ENCODE measurements around the gene PSEN2.

Gene PSEN2

DNA sequence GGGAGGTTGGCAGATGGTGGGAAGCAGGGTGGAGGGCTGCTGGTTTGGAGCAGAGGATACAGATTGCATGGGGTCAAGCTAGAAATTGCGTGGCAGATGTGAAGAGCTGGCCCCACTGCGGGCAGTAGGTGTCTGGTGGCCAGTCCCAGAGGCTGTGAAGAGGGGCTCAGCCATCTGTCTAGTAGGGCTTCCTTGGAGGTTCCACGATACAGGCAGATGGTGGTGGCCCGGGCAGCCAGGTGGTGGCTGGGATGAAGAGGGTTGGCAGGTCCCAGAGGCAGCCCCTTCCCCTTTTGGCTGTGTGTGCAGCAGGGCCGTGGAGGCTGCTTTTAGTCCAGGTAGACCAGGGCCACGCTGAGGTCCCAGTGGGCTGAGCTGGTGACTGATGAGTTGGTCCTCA, 16.6 kb downstream of the PSEN2 start:
- DNase-seq = no peak

DNA sequence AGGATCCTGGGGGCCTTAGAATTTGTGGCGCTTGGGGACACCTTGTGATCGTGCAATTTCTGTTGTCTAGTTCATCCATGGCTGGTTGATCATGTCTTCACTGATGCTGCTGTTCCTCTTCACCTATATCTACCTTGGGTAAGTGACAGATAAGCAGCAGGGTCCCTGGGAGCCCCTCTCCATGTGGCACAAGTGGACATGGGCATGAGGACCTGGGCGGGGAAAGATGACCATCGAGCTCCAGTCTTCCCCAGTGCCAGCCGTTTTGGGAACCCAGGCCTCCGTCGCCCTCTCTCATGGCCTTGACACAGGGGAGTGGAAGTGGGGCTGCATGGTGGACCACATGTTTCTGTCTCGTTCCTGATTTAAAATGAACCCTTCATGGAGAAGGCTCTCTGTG, 17.6 kb downstream of the PSEN2 start:
- DNase-seq = no peak

DNA sequence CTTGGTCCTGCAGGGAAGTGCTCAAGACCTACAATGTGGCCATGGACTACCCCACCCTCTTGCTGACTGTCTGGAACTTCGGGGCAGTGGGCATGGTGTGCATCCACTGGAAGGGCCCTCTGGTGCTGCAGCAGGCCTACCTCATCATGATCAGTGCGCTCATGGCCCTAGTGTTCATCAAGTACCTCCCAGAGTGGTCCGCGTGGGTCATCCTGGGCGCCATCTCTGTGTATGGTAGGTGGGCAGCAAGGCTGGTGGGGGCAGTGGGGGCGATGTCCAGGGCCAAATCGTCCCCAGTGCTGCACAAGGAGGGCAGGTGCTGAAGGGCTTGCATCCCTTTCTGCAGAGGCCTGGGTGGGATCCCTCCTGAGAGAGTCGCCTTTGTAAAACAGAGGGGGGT, 18.4 kb downstream of the PSEN2 start:
- DNase-seq = no peak

DNA sequence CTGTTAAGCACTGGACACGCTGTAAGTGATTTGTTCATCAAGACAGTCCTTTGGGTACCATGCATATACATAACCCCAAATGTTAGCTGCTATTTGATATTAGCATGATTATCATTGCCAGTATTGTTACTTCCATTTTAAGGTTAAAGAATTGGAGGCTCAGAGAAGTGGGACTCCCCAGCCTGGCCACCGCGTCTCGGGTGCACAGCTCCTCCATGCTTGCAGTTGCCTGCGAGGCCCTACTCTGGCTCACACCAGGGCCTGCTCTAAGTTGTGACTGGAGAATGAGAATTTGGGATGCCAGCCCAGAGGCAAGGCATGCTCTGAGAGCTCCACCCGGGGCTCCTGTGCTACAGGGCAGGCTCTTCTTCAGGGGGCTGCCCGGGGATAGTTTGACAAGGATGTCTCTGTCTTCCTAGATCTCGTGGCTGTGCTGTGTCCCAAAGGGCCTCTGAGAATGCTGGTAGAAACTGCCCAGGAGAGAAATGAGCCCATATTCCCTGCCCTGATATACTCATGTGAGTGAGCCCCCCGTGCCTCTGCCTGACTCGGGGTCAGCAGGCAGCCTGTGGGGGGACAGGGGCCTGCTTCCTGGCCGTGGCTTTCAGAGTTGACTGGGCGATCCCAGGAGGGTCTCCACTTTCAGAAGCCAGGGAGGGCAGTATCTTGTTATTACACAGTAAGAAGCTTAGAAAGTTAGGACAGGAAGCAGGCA, 19.4 kb downstream of the PSEN2 start:
- no peak for DNase-seq

DNA sequence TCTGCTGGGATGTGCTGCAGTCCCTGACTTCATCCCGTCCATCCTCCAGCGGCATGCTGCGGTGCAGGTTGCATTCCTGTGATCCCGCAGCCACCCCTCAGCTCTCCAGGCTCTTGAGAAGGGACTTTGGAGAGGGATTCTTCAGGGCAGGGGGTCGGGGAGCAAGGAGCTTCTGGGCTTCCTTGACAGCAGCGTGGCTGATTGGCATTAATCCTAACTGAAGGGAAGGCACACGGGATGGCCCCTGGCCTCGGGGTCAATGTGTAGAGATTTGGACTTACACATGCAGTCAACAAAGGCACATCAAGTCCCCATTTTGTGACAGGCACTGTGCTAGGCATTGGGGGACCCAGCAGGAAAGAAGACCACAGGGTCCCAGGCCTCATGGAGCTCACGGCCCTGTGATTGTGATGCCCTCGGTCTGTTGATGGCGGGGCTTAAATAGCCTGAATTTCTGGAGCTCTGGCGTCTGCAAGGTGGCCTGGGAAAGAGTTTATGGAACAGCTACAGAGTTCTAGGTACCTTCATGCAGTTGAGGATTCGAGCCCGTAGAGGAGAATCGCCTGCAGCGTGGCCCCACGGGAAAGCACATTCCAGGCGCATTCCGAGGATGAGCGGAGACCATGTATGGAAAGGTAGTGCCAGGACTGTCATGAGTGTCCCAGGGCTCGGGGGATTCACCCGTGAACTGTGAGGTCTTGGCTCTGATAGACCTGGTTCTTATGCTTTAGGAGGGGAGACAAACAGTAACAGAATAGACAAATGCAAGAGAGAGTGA, 20.1 kb downstream of the PSEN2 start:
- no peak for DNase-seq

DNA sequence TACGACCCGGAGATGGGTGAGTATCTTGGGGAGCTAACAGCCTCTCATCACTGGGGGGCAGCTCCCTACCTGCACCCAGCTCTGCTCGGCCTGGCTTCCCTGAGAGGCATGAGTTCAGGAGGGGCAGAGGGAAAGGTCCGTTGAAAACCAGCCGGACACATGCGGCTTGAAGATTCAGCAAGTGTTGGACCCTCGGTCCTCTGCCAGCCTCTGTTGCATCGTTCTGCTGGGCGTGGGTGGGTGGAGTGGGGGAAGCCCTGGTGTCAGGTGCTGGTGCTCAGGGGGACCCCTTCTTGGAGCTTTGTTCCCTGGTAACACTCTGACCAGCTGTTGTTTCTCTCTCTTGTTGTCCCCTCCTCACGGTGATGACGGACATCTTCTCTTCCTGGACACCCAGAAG, 20.9 kb downstream of the PSEN2 start:
- no peak for DNase-seq

DNA sequence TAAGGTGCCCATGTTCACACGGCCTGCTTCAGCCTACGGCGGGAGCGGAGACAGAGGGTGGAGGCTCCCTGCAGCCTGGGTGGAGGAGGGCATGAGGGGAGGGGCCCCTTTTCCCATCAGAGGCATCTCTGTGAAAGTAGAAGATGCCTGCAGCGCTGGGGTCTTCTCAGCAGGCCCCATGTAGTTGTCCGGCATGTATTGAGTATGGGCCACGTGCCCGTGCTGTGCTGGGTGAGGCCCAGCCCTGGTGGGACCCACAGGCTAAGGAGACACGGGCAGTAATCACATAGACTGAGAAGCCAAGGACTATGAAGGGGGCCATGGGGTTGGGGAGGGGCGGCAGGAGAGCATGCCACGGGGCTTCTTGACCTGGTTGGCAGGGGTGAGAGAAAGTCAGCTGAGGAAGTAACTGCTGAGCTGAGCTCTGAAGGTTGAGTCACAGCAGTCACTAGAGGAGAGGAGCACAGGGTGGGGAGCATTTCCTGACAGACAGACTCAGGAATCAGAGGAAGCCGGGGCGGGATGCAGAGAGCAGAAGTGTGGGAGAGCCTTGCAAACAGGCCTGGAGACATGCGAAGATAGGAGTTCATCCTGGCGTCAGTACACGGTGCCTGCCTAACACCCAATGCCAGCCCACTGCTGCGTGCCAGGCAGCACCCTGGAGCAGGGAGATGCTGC, 21.6 kb downstream of the PSEN2 start:
- DNase-seq = no peak

DNA sequence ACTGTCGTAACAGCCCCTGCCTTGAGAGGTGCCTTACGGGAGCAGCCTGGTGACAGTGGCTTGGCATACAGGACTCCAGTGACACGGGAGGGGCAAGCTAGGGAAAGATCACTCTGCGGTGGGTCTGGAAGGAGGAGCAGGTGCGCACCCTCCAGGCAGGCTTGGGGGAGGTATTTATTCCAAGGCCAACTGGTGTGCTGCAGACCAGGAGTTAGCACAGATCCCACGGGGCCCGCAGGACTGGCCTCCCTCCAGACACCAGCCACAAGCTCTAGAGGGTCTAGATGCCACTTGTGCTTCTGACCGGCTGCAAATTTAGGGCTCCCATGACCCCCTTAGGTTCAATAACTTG, 22.1 kb downstream of the PSEN2 start:
- DNase-seq = no peak

DNA sequence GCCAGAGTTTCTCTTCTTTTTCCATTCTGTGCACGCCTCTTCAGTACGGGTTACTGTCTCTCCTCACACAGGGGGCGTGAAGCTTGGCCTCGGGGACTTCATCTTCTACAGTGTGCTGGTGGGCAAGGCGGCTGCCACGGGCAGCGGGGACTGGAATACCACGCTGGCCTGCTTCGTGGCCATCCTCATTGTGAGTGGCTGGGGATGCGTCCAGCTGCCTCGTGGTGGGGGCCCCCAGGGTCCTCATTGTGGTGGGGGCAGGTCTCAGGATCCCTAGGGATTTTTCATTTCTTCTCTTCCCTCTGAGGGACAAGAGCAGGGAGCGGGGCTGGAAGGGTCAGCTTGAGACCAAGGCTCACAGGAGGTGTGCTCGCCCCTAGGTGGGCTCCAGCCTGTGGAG, 23.5 kb downstream of the PSEN2 start:
- no peak for DNase-seq

DNA sequence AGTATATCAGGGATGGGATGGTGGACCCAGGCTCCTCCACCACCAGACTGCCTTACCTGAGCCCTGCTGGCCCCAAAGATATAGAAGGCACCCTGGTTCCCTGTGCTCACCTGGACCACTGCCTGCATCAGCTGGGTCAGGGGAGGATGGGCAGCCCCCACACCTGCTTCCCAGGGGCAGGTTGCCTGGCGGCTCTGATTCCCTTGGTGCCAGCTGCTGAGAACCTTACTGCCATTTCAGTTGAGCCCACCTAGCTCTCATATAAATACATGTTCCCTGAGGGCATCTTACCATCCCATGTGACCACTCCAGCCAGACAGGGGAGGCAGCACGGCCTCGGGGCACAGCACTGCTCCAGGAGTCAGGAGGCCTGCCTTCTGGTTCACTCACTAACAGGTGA, 24.4 kb downstream of the PSEN2 start:
- no peak for DNase-seq

DNA sequence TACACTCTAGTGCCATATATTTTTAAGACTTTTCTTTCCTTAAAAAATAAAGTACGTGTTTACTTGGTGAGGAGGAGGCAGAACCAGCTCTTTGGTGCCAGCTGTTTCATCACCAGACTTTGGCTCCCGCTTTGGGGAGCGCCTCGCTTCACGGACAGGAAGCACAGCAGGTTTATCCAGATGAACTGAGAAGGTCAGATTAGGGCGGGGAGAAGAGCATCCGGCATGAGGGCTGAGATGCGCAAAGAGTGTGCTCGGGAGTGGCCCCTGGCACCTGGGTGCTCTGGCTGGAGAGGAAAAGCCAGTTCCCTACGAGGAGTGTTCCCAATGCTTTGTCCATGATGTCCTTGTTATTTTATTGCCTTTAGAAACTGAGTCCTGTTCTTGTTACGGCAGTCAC, 25.2 kb downstream of the PSEN2 start:
- no peak for DNase-seq

DNA sequence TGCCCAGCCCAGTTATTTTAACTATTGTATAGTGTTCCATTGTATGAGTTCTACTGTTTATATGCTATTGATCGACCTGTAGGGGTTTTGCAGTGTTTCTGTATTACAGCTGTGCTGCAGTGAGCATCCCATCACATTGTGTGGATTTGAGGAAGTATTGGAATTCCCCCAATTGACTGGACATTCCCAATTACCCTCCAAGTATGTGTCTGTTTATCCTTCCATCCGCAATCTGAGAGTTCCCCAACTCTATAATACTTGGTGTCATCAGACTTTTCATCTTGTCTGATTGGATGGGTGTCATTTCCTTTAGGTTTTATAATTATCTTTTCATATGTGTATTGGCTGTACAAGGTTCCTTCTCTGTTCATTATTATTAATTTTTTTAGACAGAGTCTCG, 27.8 kb downstream of the PSEN2 start:
- DNase-seq = no peak

DNA sequence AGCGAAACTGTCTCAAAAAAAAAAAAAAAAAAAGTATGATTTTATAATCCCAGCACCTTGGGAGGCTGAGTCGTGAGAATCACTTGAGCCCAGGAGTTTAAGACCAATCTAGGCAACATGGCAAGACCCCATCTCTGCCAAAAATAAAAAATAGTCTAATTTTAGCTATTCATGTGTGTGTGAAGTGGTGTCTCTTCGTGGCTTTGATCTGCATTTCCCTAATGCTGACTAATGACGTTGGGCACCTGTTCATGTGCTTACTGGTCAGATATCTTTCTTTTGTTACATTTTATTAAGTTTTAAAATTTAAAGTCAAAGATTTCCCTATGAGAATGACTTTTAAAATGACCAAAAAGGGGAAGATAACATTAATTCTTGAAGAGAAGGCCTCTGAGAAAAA, 31.0 kb downstream of the PSEN2 start:
- DNase-seq = no peak

DNA sequence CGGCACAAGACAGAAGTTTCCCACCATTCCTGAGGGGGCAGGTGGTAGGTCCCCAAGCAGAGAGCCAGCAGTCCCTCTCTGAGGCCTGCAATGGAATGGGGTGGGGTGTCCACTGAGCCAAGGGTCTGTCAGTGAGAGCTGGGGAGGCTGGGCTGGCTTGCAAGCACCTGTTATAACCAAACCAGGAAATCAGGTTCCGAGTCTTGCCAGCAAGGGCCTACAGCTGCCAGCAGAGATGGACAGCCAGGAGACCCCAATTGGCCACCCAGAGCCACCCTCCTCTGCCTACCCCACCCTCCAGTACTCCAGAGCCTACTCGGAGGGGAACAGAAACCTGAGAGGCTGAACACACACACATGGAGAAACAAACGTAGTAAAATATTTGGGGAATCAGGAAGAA, 32.2 kb downstream of the PSEN2 start:
- DNase-seq = no peak

DNA sequence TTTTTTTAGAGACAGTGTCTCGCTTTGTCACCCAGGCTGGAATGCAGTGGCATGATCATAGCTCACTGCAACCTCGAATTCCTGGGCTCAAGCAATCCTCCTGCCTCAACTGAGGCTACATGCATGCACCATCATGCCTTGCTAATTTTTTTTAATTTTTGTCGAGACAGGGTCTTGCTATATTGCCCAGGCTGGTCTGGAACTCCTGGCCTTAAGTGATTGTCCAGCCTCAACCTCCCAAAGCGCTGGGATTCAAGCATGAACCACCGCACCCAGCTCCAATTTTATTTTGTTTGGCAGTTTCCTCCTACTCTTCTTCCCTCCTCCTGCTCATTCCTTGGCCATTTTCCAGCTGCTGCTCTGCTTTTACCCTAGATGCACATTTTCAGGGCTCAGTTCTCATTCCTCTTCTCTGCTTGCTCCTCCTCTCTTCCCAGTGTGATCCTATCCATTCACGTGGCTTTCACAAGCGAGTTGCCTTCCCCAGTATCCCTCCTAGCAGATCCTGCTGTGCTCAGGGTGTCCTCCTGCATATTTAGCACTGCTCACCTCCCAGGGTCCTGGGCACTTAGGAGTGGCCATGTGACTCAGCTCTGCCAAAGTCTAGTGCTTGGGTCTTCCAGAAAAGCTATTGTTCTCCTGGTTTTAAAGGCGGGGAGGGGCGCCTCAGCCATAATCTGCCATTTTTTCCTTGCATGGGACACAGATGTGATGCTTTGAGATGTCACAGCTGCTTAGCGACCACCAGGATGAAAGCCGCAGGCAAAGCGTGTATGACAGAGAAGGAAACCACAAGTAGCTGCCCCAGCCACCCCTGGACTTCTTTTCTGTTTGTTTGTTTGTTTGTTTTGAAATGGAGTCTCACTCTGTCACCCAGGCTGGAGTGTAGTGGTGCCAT, 33.7 kb downstream of the PSEN2 start:
- DNase-seq = no peak

DNA sequence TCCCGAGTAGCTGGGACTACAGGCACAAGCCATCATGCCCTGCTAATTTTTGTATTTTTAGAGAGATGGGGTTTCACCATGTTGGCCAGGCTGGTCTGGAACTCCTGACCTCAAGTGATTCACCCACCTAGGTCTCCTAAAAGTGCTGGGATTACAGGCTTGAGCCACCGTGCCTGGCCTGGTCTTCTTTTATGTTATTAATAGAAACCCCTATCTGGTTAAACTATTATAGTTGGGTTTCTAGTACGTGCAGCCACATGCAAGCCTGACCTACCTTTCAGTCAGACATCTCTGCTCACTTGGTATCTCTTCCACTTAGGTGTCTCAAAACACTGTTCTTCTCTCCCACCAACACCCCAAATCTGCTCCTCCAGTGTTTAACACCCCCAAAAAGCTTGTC, 34.4 kb downstream of the PSEN2 start:
- DNase-seq = no peak

DNA sequence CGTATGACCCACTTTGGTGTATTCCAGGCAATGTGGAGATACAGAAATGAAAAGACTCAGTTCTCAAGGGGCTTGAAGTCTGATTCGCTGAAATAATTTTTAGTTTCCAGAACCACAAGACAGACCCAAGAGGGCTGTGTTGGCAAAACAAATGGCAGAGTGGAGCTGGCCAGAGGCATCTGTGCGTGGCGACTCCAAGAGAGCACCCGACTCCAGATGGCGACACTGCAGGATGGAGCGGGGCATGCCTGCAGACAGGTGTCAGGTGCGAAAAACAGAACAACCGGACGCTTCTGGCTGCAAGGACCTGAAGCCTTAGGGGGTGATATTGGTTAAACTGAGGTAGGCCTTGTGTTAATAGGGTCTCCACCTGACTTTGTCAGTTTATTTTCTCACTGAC, 38.0 kb downstream of the PSEN2 start:
- no peak for DNase-seq

DNA sequence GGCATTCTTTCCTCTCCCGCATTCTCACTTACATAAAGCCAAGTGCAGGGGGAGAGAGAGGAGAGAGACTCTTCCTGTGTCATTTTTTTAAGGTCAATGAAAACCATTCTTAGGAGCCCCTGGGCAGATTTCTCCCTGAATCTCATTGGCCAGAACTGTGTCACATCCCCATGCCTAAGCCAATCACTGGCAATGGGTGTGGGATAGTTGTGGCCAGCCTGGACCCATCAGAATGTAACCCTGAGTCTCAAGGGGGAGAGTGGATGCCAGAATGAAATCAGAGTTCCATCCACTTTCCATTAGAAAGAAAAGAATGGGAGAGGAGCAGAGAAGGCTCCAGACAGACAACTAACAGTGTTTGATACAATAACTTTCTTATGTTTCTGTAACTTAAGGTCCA, 38.5 kb downstream of the PSEN2 start:
- DNase-seq = no peak

DNA sequence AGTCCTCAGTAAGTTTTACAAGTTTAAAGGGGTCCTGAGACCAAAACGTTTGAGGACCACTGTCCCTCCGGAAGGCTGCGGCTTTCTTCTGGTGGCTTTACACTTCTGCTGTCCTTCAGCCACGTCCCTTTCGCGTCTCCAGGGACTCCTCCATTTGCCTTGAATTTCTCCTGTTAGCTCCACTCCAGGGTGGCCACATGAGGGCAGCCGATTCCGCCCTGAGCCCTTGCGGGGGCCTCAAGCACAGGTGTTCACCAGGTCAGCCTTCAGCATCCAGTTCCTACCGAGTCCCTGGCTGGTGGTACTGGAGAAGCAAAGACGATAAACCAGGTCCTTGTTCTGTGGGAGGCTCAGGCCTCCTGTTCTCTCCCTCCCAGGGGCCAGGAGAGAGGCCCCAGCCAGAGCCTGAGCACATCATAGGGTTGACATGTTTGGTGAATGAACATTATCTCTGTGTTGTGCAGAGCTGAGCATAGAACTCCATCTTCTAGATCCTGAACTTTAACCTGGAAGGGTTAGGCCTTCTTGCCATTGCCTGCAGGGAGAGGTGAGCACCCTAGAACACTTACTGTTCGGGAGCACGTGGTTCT, 42.3 kb downstream of the PSEN2 start:
- DNase-seq = peak; percentile 62

DNA sequence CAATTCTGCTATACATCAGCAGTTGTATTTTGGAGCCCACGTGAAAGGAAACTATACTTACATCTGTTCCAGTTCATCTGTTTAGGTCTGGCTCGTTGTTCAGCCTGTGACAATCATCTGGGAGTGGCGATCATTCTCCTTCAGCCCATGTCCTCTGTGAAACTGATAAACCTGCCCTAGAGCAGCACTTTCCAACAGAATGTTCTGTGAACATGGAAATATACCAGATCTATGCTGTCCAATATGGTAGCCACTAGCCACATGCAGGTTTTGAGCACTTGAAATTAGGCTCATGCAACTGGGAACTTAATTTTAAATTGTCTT, 45.2 kb downstream of the PSEN2 start:
- DNase-seq = peak; percentile 12

DNA sequence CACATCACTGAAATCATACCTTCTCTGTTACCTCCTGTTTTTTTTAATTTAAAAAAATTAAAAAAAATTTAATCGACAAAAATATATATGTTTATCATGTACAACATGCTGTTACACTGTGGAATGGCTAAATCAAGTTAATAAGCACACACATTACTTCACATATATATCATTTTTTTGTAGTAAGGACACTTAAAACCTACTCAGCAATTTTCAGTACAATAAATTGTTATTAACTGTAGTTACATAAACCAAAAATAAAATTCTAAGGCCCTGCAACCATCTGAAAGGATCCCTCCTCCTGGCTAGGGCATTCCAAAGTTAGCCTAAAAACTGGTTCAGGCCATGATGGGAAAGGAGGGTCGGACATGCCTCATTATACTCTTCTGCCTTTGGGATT, 46.1 kb downstream of the PSEN2 start:
- no peak for DNase-seq

DNA sequence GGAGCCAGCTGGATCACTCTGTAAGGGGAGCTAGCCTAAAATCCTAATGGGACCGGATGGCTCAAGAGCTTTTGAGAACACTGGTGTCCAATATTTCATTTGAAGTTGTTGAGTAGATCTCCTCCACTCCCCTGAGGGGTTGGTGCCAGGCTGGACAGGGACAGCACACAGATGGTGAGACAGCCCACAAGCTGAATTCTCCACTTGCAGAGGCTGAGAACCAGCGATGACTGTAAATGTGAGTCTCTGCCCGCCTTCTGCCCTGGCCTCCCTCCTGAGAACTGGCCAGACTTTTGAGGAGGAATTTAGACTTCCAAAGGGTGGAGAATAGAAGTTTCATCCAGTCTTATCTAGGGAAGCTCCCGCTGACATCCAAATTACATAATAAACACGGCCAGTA, 49.2 kb downstream of the PSEN2 start:
- DNase-seq = no peak

DNA sequence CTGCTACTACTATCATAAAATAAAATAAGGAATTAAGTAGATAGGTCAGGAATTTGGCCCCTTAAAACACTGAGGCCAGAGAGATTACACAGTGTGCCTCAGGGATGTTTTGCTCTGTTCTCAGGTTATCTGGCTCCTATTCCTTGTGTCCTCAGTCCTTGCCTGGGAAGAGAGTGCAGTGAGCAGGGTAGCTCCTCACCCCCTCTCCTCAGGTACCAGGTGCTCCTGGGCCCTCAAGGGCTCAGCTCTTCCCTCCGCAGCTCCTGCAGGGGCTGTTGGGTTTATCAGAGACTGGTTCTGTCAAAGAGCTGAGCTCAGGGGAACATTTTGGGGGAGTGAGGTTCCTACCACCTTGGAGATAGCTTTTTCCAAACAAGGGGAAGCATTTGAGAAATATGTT, 49.6 kb downstream of the PSEN2 start:
- DNase-seq = no peak

All from activated CD4-positive, alpha-beta T cell treated with anti-CD3 and anti-CD28 coated beads, Interleukin-2, Interleukin-6, amounts not matched to agents 100 ng/mL and 50 ng/mL, durations not matched to agents 16 hours and 8 hours (primary cell).